ENCODE data around the gene TRIM13. TPM values are rescaled to one million over a fixed set of nuclear protein-coding genes. Genes with fewer than 3 reads are reported as not detected.

TRIM13 gene
- total and polyA plus RNA-seq, 2 donors (not counting 1 experiment from before 2014, with no cell fraction given) = 21.1 to 24.4 TPM

GRCh38 chr13:49993111-49993510 is 3.7 kb upstream of the TRIM13 start:
- TF ChIP-seq, protein P1, sequence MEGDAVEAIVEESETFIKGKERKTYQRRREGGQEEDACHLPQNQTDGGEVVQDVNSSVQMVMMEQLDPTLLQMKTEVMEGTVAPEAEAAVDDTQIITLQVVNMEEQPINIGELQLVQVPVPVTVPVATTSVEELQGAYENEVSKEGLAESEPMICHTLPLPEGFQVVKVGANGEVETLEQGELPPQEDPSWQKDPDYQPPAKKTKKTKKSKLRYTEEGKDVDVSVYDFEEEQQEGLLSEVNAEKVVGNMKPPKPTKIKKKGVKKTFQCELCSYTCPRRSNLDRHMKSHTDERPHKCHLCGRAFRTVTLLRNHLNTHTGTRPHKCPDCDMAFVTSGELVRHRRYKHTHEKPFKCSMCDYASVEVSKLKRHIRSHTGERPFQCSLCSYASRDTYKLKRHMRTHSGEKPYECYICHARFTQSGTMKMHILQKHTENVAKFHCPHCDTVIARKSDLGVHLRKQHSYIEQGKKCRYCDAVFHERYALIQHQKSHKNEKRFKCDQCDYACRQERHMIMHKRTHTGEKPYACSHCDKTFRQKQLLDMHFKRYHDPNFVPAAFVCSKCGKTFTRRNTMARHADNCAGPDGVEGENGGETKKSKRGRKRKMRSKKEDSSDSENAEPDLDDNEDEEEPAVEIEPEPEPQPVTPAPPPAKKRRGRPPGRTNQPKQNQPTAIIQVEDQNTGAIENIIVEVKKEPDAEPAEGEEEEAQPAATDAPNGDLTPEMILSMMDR (conservative IDR thresholded peaks at IDR 0.05 in 1 of 2, IDR thresholded peaks at IDR 0.05 in 1 of 2; ENCODE audit: low read depth in 1 of 2, low read length in 2 of 2) = no peak
- no peak for TF ChIP-seq EZH2 (IDR thresholded peaks at IDR 0.05; ENCODE audit: low read length, missing control alignments)
- Histone ChIP-seq H3K36me3 (ENCODE audit: control insufficient read depth, insufficient read depth, low read length) (no peaks in the 10 kb centered on the region), H3K9me3 (ENCODE audit: control insufficient read depth, insufficient read depth, low read depth, low read length) (no peaks in the 10 kb centered on the region)

DNA sequence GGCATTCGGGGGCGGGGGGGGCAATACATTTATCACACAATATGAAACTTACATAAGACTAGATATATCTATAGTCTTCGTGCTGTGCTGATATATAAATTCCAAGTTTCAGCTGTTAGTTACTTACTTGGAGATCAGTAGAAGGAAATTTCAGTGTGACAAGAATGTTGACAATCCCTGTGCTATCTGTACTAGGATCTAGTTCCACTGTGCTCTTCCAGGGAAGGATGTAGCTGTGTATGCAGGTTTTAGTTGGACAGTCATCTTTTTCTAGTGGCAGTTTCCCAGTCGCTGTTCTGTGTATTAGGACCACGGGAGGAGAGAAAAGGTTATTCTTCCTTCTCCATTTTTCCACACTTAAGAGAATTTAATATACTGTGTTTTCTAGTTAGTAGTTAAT is 3.2 kb upstream of the TRIM13 start:
- DNase-seq (ENCODE audit: low read depth in 2 of 2) = no peak
- no peaks in the 10 kb centered on the region for H3K36me3 ChIP-seq (ENCODE audit: control insufficient read depth, insufficient read depth, low read length)
- H2AFZ ChIP-seq (ENCODE audit: low read length) = no peak overlapping the region
- H4K20me1 ChIP-seq (ENCODE audit: control insufficient read depth, extremely low read depth, insufficient read depth, low read length) = no peaks in the 10 kb centered on the region
- H3K9me3 ChIP-seq (ENCODE audit: control insufficient read depth, insufficient read depth, low read depth, low read length) = no peaks in the 10 kb centered on the region
- no peaks in the 10 kb centered on the region for H3K27me3 ChIP-seq (ENCODE audit: control insufficient read depth, insufficient read depth, low read length)
- no peak overlapping the region for H3K4me2 ChIP-seq (ENCODE audit: extremely low read depth, insufficient read depth, low read length)
- H3K79me2 ChIP-seq (ENCODE audit: control insufficient read depth, insufficient read depth, low read length) = peaks cover 10% of the 10 kb centered on the region
- peaks cover 7% of the 10 kb centered on the region for H3K4me1 ChIP-seq (ENCODE audit: control insufficient read depth, extremely low read depth, insufficient read depth, low read length)
- H3K27ac ChIP-seq (ENCODE audit: insufficient read depth, low read length) = no peak overlapping the region
- H3K4me3 ChIP-seq (replicated peaks in 1 of 4; ENCODE audit: control extremely low read depth in 1 of 4, insufficient read depth in 1 of 4, low read depth in 3 of 4, low read length in 4 of 4) = no peak overlapping the region
- no peak overlapping the region for H3K9ac ChIP-seq (ENCODE audit: insufficient read depth, low read length)
- TF ChIP-seq, protein P1 (conservative IDR thresholded peaks at IDR 0.05 in 1 of 2, IDR thresholded peaks at IDR 0.05 in 1 of 2; ENCODE audit: low read depth in 1 of 2, low read length in 2 of 2) = no peak
- no peak for TF ChIP-seq EZH2 (IDR thresholded peaks at IDR 0.05; ENCODE audit: low read length, missing control alignments)

More at GRCh38 chr13:49993111-49993510, 3.7 kb upstream of the TRIM13 start:
- Histone ChIP-seq H3K27me3 (ENCODE audit: control insufficient read depth, insufficient read depth, low read length) (no peaks in the 10 kb centered on the region), H3K4me2 (ENCODE audit: extremely low read depth, insufficient read depth, low read length) (no peak overlapping the region), H3K4me1 (ENCODE audit: control insufficient read depth, extremely low read depth, insufficient read depth, low read length) (peaks cover 4% of the 10 kb centered on the region), H2AFZ (ENCODE audit: low read length) (no peak overlapping the region), H3K4me3 (replicated peaks in 1 of 4; ENCODE audit: control extremely low read depth in 1 of 4, insufficient read depth in 1 of 4, low read depth in 3 of 4, low read length in 4 of 4) (no peak overlapping the region), H3K79me2 (ENCODE audit: control insufficient read depth, insufficient read depth, low read length) (peaks cover 5% of the 10 kb centered on the region), H4K20me1 (ENCODE audit: control insufficient read depth, extremely low read depth, insufficient read depth, low read length) (no peaks in the 10 kb centered on the region), H3K27ac (ENCODE audit: insufficient read depth, low read length) (no peak overlapping the region), H3K9ac (ENCODE audit: insufficient read depth, low read length) (no peak overlapping the region)
- DNase-seq (ENCODE audit: low read depth in 2 of 2) = no peak

DNA sequence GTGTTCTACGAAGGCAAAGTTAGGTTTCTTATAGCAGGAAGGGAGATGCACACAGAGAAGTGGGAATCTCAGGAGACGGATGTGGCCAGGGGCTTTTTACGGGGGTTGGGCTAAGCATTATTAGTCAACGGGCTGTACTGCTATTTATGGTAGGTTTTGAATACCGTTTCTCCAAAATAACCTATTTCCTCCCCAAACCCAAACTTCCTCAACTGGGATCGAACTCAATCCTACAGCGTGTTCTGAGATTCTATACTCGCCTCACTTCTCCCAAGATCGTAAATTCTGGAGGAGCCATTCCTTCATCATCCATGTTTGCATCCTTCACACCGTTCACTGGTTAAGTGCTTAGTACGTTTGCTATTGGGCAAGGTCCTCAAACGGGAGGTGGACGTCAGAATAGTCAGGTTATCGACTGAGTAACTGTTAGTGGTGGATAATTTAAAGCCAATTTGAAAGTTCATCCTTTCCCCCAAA is 1.2 kb upstream of the TRIM13 start:
- H3K4me2 ChIP-seq (ENCODE audit: extremely low read depth, insufficient read depth, low read length) = peak overlapping the region; percentile 83
- DNase-seq (ENCODE audit: low read depth in 2 of 2) = peak; percentile 21 to 40

More for the DNA sequence above, 1.2 kb upstream of the TRIM13 start:
- no peaks in the 10 kb centered on the region for H3K36me3 ChIP-seq (ENCODE audit: control insufficient read depth, insufficient read depth, low read length)
- peaks cover 27% of the 10 kb centered on the region for H3K79me2 ChIP-seq (ENCODE audit: control insufficient read depth, insufficient read depth, low read length)
- TF ChIP-seq, protein P1 (conservative IDR thresholded peaks at IDR 0.05 in 1 of 2, IDR thresholded peaks at IDR 0.05 in 1 of 2; ENCODE audit: low read depth in 1 of 2, low read length in 2 of 2) = no peak
- no peak for TF ChIP-seq EZH2 (IDR thresholded peaks at IDR 0.05; ENCODE audit: low read length, missing control alignments)
- no peak overlapping the region for H3K9ac ChIP-seq (ENCODE audit: insufficient read depth, low read length)
- H3K9me3 ChIP-seq (ENCODE audit: control insufficient read depth, insufficient read depth, low read depth, low read length) = no peaks in the 10 kb centered on the region
- peak overlapping the region in 3 of 4 experiments; percentile 58 to 73 (median 70) for H3K4me3 ChIP-seq (replicated peaks in 1 of 4; ENCODE audit: control extremely low read depth in 1 of 4, insufficient read depth in 1 of 4, low read depth in 3 of 4, low read length in 4 of 4)
- peak overlapping the region; percentile 81 for H3K27ac ChIP-seq (ENCODE audit: insufficient read depth, low read length)
- peaks cover 7% of the 10 kb centered on the region for H3K4me1 ChIP-seq (ENCODE audit: control insufficient read depth, extremely low read depth, insufficient read depth, low read length)
- no peaks in the 10 kb centered on the region for H3K27me3 ChIP-seq (ENCODE audit: control insufficient read depth, insufficient read depth, low read length)
- peak overlapping the region; percentile 67 for H2AFZ ChIP-seq (ENCODE audit: low read length)
- no peaks in the 10 kb centered on the region for H4K20me1 ChIP-seq (ENCODE audit: control insufficient read depth, extremely low read depth, insufficient read depth, low read length)

Data from fibroblast of lung (primary cell).